MCF 10A (cell line): ENCODE results near the gene TOMM70. TPM values are rescaled to one million over a fixed set of nuclear protein-coding genes. Genes with fewer than 3 reads are reported as not detected.

Experiments used
- BruUV-seq: library from RNA; stranded (reverse); fragments of 400-500 nt; replicated peaks from 2 replicates; lab custom pipeline; 2021; lab: Mats Ljungman, UMichigan
- CTCF ChIA-PET: fragments of 300-600 bp; sonication (Branson Sonifier 250); formaldehyde crosslinking; extraction: SDS; loops from one replicate; lab custom pipeline; 2021; ENCODE audit warnings: antibody characterized with exemption, inconsistent platforms; lab: Yijun Ruan, JAX
- POLR2A ChIA-PET: fragments of 300-600, 350-650 bp; sonication (Branson Sonifier 250); formaldehyde crosslinking; extraction: SDS; loops from one replicate; lab custom pipeline; 2020; ENCODE audit warnings: antibody characterized with exemption, inconsistent platforms; lab: Yijun Ruan, JAX
- DNase-seq: peaks from one replicate; pipeline ENCODE4 v3.0.0-alpha.2; 2018; ENCODE audit not compliant: unreplicated experiment
- H3K27ac Mint-ChIP-seq: one replicate; pipeline ENCODE4 v1.8.0; 2022; ENCODE audit warnings: mild to moderate bottlenecking, low read depth, mixed read lengths; ENCODE audit not compliant: unreplicated experiment
- H3K27me3 Mint-ChIP-seq: one replicate; pipeline ENCODE4 v1.8.0; 2022; ENCODE audit warnings: mixed read lengths; ENCODE audit not compliant: insufficient read depth, unreplicated experiment
- H3K36me3 Mint-ChIP-seq: one replicate; pipeline ENCODE4 v1.8.0; 2022; ENCODE audit warnings: mild to moderate bottlenecking, moderate library complexity, mixed read lengths; ENCODE audit not compliant: insufficient read depth, unreplicated experiment
- H3K4me1 Mint-ChIP-seq: one replicate; pipeline ENCODE4 v1.8.0; 2022; ENCODE audit warnings: mixed read lengths; ENCODE audit not compliant: insufficient read depth, unreplicated experiment
- H3K4me3 Mint-ChIP-seq: one replicate; pipeline ENCODE4 v1.8.0; 2022; ENCODE audit warnings: mild to moderate bottlenecking, moderate library complexity, mixed read lengths; ENCODE audit not compliant: unreplicated experiment
- H3K9me3 Mint-ChIP-seq: one replicate; pipeline ENCODE4 v1.8.0; 2022; ENCODE audit warnings: mixed read lengths; ENCODE audit not compliant: unreplicated experiment
- intact Hi-C: fragments of 100-400 bp; cut with micrococcal nuclease; formaldehyde crosslinking; loops from 2 replicates; pipeline ENCODE4 v1.14.1; 2022
- total RNA-seq: library from RNA; stranded (reverse); gene quantifications from 2 replicates; pipeline ENCODE4 v1.2.3, GENCODE V29; 2022
- TF ChIP-seq, protein P1 (sequence below): fragments of 200-600 bp; IDR thresholded peaks from one replicate; pipeline ENCODE4 v1.8.0; 2022; ENCODE audit warnings: antibody characterized with exemption, mild to moderate bottlenecking; ENCODE audit not compliant: unreplicated experiment

The TOMM70 gene
- total RNA-seq, 1 experiment from 2014 or later: 58.2 TPM

DNA sequence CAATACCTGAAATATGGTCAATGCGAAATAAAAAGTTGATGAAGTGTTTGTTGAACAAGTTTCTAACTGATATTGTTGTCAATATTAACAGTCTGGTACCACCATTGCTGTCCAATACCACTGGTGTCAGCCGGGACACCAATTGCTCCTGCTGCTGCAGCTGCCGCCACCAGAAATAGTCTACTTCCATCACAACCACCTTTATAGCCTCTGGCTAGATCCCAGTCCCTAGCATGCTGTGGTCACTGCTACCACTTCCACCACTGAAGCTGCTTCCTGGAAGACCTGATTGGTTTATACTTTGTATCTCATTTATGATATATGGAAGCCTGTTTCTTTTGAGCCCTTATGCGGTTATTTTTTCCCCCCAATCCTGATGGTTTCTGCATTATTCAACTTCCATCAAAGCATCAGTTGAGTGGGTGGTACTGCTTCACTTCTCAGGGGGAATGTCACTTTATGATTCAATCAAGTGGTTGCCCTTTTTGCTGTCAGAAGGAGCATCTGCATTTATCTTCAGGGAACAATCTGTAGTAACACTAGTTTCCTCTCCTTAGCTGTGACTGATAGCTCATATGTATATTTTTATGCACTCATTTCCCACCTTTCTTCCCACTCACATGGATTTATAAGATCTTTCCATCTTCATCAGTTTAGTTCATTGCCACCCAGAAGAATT, 12.2 kb upstream of the TOMM70 start:
- Mint-ChIP-seq H3K36me3 (no peaks in the 10 kb centered on the region), H3K27me3 (no peaks in the 10 kb centered on the region), H3K4me3 (no peak overlapping the region), H3K27ac (no peak overlapping the region), H3K9me3 (no peaks in the 10 kb centered on the region), H3K4me1 (no peaks in the 10 kb centered on the region)
- BruUV-seq: no TSS peak
- no peak for DNase-seq
- intact Hi-C loops: no loop called here
- TF ChIP-seq, protein P1, sequence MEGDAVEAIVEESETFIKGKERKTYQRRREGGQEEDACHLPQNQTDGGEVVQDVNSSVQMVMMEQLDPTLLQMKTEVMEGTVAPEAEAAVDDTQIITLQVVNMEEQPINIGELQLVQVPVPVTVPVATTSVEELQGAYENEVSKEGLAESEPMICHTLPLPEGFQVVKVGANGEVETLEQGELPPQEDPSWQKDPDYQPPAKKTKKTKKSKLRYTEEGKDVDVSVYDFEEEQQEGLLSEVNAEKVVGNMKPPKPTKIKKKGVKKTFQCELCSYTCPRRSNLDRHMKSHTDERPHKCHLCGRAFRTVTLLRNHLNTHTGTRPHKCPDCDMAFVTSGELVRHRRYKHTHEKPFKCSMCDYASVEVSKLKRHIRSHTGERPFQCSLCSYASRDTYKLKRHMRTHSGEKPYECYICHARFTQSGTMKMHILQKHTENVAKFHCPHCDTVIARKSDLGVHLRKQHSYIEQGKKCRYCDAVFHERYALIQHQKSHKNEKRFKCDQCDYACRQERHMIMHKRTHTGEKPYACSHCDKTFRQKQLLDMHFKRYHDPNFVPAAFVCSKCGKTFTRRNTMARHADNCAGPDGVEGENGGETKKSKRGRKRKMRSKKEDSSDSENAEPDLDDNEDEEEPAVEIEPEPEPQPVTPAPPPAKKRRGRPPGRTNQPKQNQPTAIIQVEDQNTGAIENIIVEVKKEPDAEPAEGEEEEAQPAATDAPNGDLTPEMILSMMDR: no peak
- ChIA-PET CTCF (interaction anchor here (0.6 kb wide), 1 partner anchor 127 kb away, joined by 3 read pairs; no protein-coding TSS in a partner anchor), POLR2A (interaction anchor here (3.8 kb wide), 1 partner anchor 12 kb away, joined by 21 read pairs; the partner anchor contains the start of genes LNP1 and TOMM70)

DNA sequence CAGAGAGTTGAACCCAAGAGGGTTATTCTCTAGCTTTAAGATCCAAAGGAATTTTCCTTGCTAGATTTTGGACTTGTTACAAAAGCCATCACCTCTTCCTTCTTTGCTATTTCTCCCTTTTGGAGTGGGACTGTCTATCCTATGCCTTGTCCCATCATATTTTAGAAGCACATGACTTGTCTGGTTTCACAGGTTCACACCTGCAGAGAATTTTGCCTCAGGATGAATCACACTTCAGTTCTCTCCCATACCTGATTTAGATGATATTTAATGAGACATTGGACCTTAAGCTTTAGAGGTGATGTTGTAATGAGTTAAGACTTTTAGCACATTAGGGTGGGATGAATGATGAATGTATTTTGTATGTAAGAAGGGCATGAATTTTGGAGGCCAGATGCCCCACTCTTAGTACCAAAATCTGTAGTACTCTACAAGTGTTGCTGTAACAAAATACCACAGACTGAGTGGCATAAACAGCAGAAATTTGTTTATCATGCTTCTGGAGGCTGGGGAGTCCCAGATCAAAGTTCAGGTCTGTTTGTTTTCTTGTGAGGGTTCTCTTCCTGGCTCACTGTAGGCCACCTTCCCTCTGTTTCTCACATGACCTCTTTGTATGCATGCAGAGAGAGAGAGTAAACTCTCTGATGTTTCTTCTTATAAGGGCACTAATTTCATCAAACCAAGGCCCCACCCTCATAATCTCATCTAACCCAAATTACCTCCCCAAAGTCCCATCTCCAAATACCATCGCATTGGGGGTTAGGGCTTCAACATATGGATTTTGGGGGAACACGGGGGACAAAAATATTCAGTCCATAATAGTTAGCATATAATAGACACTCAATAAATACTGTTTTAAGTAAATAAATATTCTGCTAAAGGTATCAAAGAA, 10.4 kb upstream of the TOMM70 start:
- Mint-ChIP-seq H3K4me3 (no peak overlapping the region), H3K36me3 (no peaks in the 10 kb centered on the region), H3K9me3 (peaks cover 9% of the 10 kb centered on the region), H3K4me1 (no peaks in the 10 kb centered on the region), H3K27ac (no peak overlapping the region), H3K27me3 (no peaks in the 10 kb centered on the region)
- no TSS peak for BruUV-seq
- ChIA-PET CTCF (interaction anchor here (0.6 to 1.2 kb wide), 2 partner anchors 99 to 179 kb away, joined by 3 read pairs; no protein-coding TSS in a partner anchor), POLR2A (interaction anchor here (1.0 to 3.8 kb wide), 2 partner anchors 10 to 13 kb away, joined by 3 to 21 read pairs; partner anchors contain the start of genes LNP1 and TOMM70)
- DNase-seq: no peak
- intact Hi-C loops: no loop called here
- TF ChIP-seq, protein P1: no peak

DNA sequence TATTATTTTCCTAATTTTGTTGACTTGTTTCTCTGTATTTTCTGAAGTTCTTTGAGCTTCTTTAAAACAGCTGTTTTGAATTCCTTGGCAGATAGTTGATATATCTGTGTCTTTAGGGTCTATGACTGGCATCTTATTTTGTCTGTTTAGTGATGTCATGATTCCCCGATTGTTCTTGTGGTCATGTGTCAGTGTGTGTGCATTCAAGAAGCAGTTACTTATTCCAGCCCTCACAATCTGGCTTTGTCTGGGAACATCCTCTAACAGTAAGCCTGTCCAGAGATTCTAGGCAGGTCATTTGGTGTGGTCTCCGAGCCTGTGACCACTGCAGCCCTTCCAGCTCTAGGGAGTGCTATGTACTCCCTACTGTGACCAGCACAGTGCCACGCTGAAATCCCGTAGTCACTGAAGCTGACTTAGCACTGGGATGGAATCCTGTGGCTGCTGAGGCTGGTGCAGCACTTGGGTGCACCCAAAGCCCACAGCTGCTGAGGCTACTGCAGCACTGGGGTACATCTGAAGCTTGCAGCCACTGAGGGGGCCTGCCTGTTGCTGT, 7.2 kb upstream of the TOMM70 start:
- ChIA-PET CTCF (interaction anchor here (0.6 kb wide), 1 partner anchor 583 kb away, joined by 3 read pairs; no protein-coding TSS in a partner anchor), POLR2A (interaction anchor here (0.9 kb wide), 1 partner anchor 22 kb away, joined by 3 read pairs; no protein-coding TSS in a partner anchor)
- Mint-ChIP-seq H3K4me3 (no peak overlapping the region), H3K36me3 (no peaks in the 10 kb centered on the region), H3K4me1 (peaks cover 15% of the 10 kb centered on the region), H3K9me3 (peaks cover 9% of the 10 kb centered on the region), H3K27me3 (no peaks in the 10 kb centered on the region), H3K27ac (no peak overlapping the region)
- no TSS peak for BruUV-seq
- no peak for DNase-seq
- TF ChIP-seq, protein P1: no peak
- intact Hi-C loops: no loop called here

DNA sequence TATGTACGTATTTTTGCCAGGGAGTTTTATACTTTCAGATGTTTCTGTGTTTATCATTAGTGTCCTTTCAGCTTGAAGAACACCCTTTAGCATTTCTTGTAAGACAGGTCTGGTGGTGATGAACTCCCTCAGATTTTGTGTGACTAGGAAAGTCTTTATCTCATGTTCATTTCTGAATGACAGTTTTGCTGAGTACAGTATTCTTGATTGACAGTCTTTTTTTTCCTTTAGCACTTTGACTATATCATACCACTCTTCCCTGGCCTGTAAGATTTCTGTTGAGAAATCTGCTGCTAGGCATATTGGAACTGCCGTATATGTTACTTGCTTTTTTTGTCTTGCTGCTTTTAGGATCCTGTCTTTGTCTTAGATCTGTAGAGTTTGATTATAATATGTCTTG, 6.3 kb upstream of the TOMM70 start:
- Mint-ChIP-seq H3K4me1 (peaks cover 18% of the 10 kb centered on the region), H3K9me3 (peaks cover 9% of the 10 kb centered on the region), H3K4me3 (no peak overlapping the region), H3K27me3 (no peaks in the 10 kb centered on the region), H3K27ac (no peak overlapping the region), H3K36me3 (no peaks in the 10 kb centered on the region)
- intact Hi-C loops: no loop called here
- no peak for DNase-seq
- ChIA-PET CTCF (no interaction called here), POLR2A (interaction anchor here (0.9 kb wide), 1 partner anchor 23 kb away, joined by 3 read pairs; no protein-coding TSS in a partner anchor)
- no TSS peak for BruUV-seq
- TF ChIP-seq, protein P1: no peak
